Activated T-cell treated with anti-CD3 and anti-CD28 coated beads, Interleukin-2, amount 50 U/mL, for 24 hours (primary cell): ENCODE results near the gene PADI1.

ENCODE experiments used
- DNase-seq: peaks from one replicate; pipeline ENCODE4 v3.0.0-alpha.2; 2020
- H3K27ac Mint-ChIP-seq: 2 replicates; pipeline ENCODE4 v1.8.0; 2020; ENCODE audit warnings: mild to moderate bottlenecking, mixed read lengths
- H3K27me3 Mint-ChIP-seq: 2 replicates; pipeline ENCODE4 v1.8.0; 2020; ENCODE audit warnings: mixed read lengths
- H3K36me3 Mint-ChIP-seq: 2 replicates; pipeline ENCODE4 v1.8.0; 2020; ENCODE audit warnings: low read depth, mixed read lengths
- H3K4me1 Mint-ChIP-seq: 2 replicates; pipeline ENCODE4 v1.8.0; 2020; ENCODE audit warnings: low read depth, mixed read lengths
- H3K4me3 Mint-ChIP-seq: 2 replicates; pipeline ENCODE4 v1.8.0; 2020; ENCODE audit warnings: mild to moderate bottlenecking, moderate library complexity, mixed read lengths
- H3K9me3 Mint-ChIP-seq: 2 replicates; pipeline ENCODE4 v1.8.0; 2020; ENCODE audit warnings: mixed read lengths

Gene PADI1

GRCh38 chr1:17168091-17168876 is 36.6 kb upstream of the PADI1 start:
- Mint-ChIP-seq H3K9me3 (no peaks in the 10 kb centered on the region), H3K4me1 (no peaks in the 10 kb centered on the region)
- no peak for DNase-seq

GRCh38 chr1:17170571-17170970 is 34.4 kb upstream of the PADI1 start:
- H3K27ac Mint-ChIP-seq: no peak overlapping the region
- no peak overlapping the region for H3K4me3 Mint-ChIP-seq
- H3K27me3 Mint-ChIP-seq: peaks cover 33% of the 10 kb centered on the region
- H3K36me3 Mint-ChIP-seq: no peaks in the 10 kb centered on the region
- no peak for DNase-seq
- no peaks in the 10 kb centered on the region for H3K4me1 Mint-ChIP-seq
- no peaks in the 10 kb centered on the region for H3K9me3 Mint-ChIP-seq

More at GRCh38 chr1:17168091-17168876, 36.6 kb upstream of the PADI1 start:
- Mint-ChIP-seq H3K36me3 (no peaks in the 10 kb centered on the region), H3K27ac (no peak overlapping the region), H3K27me3 (peaks cover 16% of the 10 kb centered on the region), H3K4me3 (no peak overlapping the region)

- peaks cover 2% of the 10 kb centered on the region for H3K9me3 Mint-ChIP-seq
- no peaks in the 10 kb centered on the region for H3K4me1 Mint-ChIP-seq
These were observed 31.7 kb upstream of the PADI1 start for GRCh38 chr1:17173217-17173616.

DNA sequence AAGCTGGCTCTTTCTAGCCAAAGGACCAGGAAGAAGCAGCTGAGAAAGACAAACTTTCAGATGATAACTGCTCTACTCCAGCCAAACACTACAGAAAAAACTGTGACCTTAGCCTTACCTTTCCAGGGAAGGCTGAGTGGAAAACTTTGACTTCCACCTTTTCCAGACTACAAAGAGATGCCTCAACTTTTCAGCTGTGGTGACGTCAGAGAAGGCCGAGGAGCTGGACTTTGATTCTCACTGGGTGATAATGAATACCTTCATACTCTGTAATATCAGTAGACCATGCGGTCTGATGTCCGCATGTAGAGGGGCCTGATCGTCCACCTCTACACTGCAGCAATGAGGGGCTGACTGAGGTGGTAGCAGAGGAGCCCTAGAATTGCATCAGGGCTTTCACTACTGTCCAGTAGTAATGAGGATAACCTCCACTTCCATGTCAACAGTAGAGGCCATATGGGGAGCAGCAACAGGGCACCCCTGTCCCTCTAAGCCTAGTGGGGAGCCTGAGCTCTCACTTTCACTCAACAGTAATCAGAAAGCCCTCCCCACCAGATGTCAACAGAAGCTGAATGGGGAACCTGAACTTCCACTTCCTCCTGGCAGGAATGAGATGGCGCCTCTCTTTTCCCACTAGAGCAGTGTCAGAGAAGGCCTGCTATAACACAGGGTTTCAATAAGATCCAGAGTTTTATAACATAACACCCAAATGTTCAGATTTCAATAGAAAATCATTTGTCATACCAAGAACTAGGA is 28.4 kb upstream of the PADI1 start:
- H3K36me3 Mint-ChIP-seq: no peaks in the 10 kb centered on the region
- H3K9me3 Mint-ChIP-seq: peaks cover 2% of the 10 kb centered on the region
- no peak for DNase-seq
- peaks cover 6% of the 10 kb centered on the region for H3K4me1 Mint-ChIP-seq
- H3K27me3 Mint-ChIP-seq: peaks cover 56% of the 10 kb centered on the region
- no peak overlapping the region for H3K4me3 Mint-ChIP-seq
- H3K27ac Mint-ChIP-seq: no peak overlapping the region

More at GRCh38 chr1:17173217-17173616, 31.7 kb upstream of the PADI1 start:
- Mint-ChIP-seq H3K27ac (no peak overlapping the region), H3K36me3 (no peaks in the 10 kb centered on the region), H3K27me3 (peaks cover 36% of the 10 kb centered on the region), H3K4me3 (no peak overlapping the region)
- no peak for DNase-seq

- no peak overlapping the region for H3K27ac Mint-ChIP-seq
- H3K4me1 Mint-ChIP-seq: peaks cover 14% of the 10 kb centered on the region
- H3K9me3 Mint-ChIP-seq: peaks cover 2% of the 10 kb centered on the region
- DNase-seq: no peak
- H3K27me3 Mint-ChIP-seq: peaks cover 59% of the 10 kb centered on the region
- no peak overlapping the region for H3K4me3 Mint-ChIP-seq
- H3K36me3 Mint-ChIP-seq: no peaks in the 10 kb centered on the region
These were observed 27.3 kb upstream of the PADI1 start for GRCh38 chr1:17177651-17178050.

- DNase-seq: no peak
- peaks cover 1% of the 10 kb centered on the region for H3K9me3 Mint-ChIP-seq
- H3K4me3 Mint-ChIP-seq: no peak overlapping the region
- peaks cover 29% of the 10 kb centered on the region for H3K27me3 Mint-ChIP-seq
- no peak overlapping the region for H3K27ac Mint-ChIP-seq
- H3K4me1 Mint-ChIP-seq: peaks cover 20% of the 10 kb centered on the region
- no peaks in the 10 kb centered on the region for H3K36me3 Mint-ChIP-seq
These were observed 23.0 kb upstream of the PADI1 start for GRCh38 chr1:17181781-17182464.

DNA sequence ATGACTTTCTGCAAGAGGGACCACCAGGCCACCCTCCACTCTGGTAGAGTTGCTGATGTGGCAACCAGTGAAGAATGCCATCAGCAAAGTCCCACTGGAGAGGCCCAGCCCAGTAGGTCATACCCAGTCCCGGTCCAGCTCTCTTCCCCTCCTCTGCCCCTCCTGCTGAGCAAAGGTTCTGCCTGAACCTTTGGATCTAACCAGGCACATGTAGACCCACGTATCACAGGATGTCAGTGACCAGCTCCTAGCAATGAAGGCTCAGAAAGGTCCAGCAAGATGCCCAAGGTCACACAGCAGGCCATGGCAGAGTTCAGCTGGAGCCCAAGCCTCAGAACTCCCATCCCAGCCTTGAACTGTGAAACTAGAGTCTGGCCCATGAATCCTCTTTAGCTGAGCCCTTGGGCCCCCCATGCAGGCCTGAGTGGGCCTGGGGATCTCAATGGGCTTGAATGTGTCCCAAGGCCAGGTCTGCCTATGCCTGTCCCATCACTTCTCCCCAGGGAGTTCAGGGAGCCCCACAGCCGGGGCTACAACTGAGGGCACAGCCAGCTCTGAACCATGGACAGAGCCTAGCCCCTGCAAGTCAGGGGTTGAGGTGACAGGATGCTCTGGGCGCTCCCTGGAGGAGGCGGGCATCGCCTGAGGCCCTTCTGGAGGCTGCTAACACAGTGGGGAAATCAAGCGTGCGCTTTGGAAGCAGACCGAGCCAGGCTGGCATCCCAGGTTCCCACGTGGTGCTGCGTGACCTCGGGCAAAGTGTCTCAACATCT is 21.4 kb upstream of the PADI1 start:
- Mint-ChIP-seq H3K36me3 (no peaks in the 10 kb centered on the region), H3K4me1 (peaks cover 20% of the 10 kb centered on the region), H3K9me3 (peaks cover 6% of the 10 kb centered on the region), H3K27ac (no peak overlapping the region), H3K4me3 (no peak overlapping the region), H3K27me3 (peaks cover 27% of the 10 kb centered on the region)
- DNase-seq: no peak

GRCh38 chr1:17184161-17184665 is 20.7 kb upstream of the PADI1 start:
- Mint-ChIP-seq H3K4me1 (peaks cover 20% of the 10 kb centered on the region), H3K9me3 (peaks cover 12% of the 10 kb centered on the region), H3K27ac (no peak overlapping the region), H3K36me3 (no peaks in the 10 kb centered on the region), H3K4me3 (no peak overlapping the region), H3K27me3 (peaks cover 24% of the 10 kb centered on the region)
- DNase-seq: no peak

- Mint-ChIP-seq H3K27ac (no peak overlapping the region), H3K4me3 (no peak overlapping the region), H3K9me3 (peaks cover 12% of the 10 kb centered on the region), H3K36me3 (no peaks in the 10 kb centered on the region), H3K27me3 (peaks cover 22% of the 10 kb centered on the region), H3K4me1 (peaks cover 20% of the 10 kb centered on the region)
- no peak for DNase-seq
These were observed 20.0 kb upstream of the PADI1 start for GRCh38 chr1:17184822-17185484.

DNA sequence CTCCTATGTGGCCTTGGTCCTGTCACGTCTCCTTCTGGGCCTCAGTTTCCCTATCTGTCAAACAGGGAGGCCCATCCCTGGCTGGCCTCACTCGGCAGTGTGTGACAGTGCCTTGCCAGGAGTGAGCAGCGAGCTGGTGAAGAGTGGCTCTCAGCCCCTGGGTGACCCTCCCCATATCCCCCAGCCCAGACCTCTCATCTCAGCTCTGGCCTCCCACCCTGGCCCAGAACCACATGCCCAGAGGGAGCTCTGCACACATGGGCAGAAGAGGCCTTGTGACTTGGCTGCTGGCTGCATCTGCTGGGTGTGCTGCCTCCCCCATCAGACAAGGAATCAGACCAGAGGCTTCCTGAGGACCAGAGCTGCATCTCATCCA is 19.5 kb upstream of the PADI1 start:
- no peaks in the 10 kb centered on the region for H3K36me3 Mint-ChIP-seq
- no peak for DNase-seq
- peaks cover 12% of the 10 kb centered on the region for H3K9me3 Mint-ChIP-seq
- peaks cover 17% of the 10 kb centered on the region for H3K27me3 Mint-ChIP-seq
- no peak overlapping the region for H3K27ac Mint-ChIP-seq
- H3K4me1 Mint-ChIP-seq: peaks cover 20% of the 10 kb centered on the region
- H3K4me3 Mint-ChIP-seq: no peak overlapping the region

DNA sequence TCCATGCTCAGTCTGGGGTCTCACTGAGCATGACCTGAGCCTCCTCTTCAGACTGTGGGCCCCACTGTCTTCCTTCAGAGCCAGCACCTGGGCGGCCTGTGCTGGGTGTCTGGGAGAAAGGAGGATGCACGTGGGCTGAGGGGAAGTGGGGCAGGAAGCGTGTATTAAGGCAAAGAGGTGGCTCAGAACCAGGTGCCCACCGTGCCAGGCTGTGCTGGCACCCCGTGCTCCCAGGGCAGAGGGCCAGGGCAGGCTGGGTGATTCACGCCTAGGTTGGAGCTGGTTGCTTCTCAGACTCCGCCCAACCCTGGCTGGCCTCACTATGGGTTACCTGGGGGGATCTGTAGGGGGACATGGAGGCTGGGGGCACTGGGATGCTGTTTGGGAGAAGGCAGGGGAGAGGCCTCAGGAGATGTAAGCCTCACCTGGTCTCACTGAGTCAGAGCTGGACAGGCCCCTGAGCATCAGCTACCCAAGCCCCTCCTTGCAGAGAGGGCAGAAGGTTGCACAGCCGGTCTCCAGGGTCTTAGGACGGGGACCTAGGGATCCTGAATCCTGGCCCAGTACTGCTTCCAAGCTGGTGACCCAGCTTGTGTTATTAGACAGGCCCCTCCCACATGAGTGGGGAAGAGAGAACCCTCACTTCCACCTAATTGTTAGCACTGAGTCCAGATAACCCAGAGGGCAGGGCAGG is 18.6 kb upstream of the PADI1 start:
- no peak overlapping the region for H3K27ac Mint-ChIP-seq
- H3K4me3 Mint-ChIP-seq: no peak overlapping the region
- H3K27me3 Mint-ChIP-seq: peaks cover 8% of the 10 kb centered on the region
- H3K9me3 Mint-ChIP-seq: peaks cover 12% of the 10 kb centered on the region
- H3K36me3 Mint-ChIP-seq: no peaks in the 10 kb centered on the region
- peak; percentile 13 for DNase-seq
- peaks cover 14% of the 10 kb centered on the region for H3K4me1 Mint-ChIP-seq

DNA sequence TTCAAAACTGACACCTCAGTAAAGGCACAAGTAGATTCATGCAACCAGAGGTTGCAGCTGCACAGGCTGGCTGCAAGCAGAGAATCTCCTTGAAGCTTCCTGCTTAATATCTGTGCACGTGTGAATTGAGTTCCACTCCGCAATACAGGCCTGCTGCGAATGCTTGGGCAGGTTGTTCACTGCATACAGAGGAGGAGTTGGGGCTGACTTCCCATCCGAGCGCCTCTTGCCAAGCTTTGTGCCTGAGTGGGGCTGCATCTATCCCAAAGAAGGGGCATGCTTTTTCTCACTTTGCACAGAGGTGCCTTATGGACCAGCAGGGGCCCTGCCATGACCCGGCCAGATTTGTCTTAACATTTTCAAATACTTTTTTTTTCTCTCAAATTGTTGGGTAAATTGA is 17.9 kb upstream of the PADI1 start:
- Mint-ChIP-seq H3K4me3 (no peak overlapping the region), H3K9me3 (peaks cover 12% of the 10 kb centered on the region), H3K4me1 (peaks cover 7% of the 10 kb centered on the region), H3K36me3 (no peaks in the 10 kb centered on the region), H3K27me3 (peaks cover 4% of the 10 kb centered on the region), H3K27ac (no peak overlapping the region)
- no peak for DNase-seq

DNA sequence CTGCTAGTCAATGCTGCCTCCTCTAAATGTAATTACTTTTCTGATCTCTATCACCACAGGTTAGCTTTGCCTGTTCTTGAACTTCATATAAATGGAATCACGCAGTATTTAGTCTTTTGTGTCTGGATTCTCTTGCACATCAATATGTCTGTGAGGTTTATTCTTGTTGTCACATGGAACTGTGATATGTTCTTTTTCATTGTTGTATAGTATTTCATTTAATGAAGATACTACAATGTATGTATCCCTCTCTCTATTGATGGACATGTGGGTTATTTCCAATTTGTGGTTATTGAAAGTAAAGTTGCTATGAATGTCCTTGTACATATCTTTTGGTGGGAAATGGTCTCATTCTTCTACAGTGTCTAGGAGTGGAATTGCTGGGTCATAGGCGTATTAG is 16.7 kb upstream of the PADI1 start:
- peaks cover 12% of the 10 kb centered on the region for H3K9me3 Mint-ChIP-seq
- DNase-seq: no peak
- no peak overlapping the region for H3K27ac Mint-ChIP-seq
- no peak overlapping the region for H3K4me3 Mint-ChIP-seq
- H3K27me3 Mint-ChIP-seq: peaks cover 5% of the 10 kb centered on the region
- H3K4me1 Mint-ChIP-seq: peaks cover 5% of the 10 kb centered on the region
- H3K36me3 Mint-ChIP-seq: no peaks in the 10 kb centered on the region
